ENCODE data around the gene EFNA5. TPM values are rescaled to one million over a fixed set of nuclear protein-coding genes. Genes with fewer than 3 reads are reported as not detected.

EFNA5 gene
- total and polyA plus RNA-seq, 2 donors from 2014 or later: 5.9 to 54.4 TPM

- H3K4me3 ChIP-seq (ENCODE audit: low read length in 3 of 3): no peak overlapping the region
- no peak overlapping the region for H3K27ac ChIP-seq (ENCODE audit: low read depth in 2 of 2, low read length in 2 of 2)
- no peak for FAIRE-seq
Measured at GRCh38 chr5:107365320-107366109, 305.2 kb downstream of the EFNA5 start.

GRCh38 chr5:107364443-107365319 lies 306.1 kb downstream of the EFNA5 start:
- no peak overlapping the region for H3K9ac ChIP-seq (ENCODE audit: low read length in 3 of 3)
- intact Hi-C loops (cut with DNase I): no loop called here
- DNase-seq: no peak
- no peaks in the 10 kb centered on the region for H3K36me3 ChIP-seq (ENCODE audit: control insufficient read depth in 2 of 3, insufficient read depth in 3 of 3, low read length in 3 of 3)
- no peaks in the 10 kb centered on the region for H3K4me1 ChIP-seq (ENCODE audit: control insufficient read depth in 2 of 3, insufficient read depth in 2 of 3, low read depth in 1 of 3, low read length in 3 of 3)
- H3K9me3 ChIP-seq (ENCODE audit: control insufficient read depth in 2 of 3, insufficient read depth in 1 of 3, low read length in 3 of 3): no peaks in the 10 kb centered on the region
- no peak for FAIRE-seq
- no peak for TF ChIP-seq CTCF (IDR thresholded peaks at IDR 0.05; ENCODE audit: borderline replicate concordance, extremely low read depth, insufficient read depth)
- no peak overlapping the region for H3K4me3 ChIP-seq (ENCODE audit: low read length in 3 of 3)
- H3K27ac ChIP-seq (ENCODE audit: low read depth in 2 of 2, low read length in 2 of 2): no peak overlapping the region
- no peaks in the 10 kb centered on the region for H3K27me3 ChIP-seq (ENCODE audit: control insufficient read depth, insufficient read depth, low read length)

More at GRCh38 chr5:107365320-107366109, 305.2 kb downstream of the EFNA5 start:
- Histone ChIP-seq H3K36me3 (ENCODE audit: control insufficient read depth in 2 of 3, insufficient read depth in 3 of 3, low read length in 3 of 3) (no peaks in the 10 kb centered on the region), H3K27me3 (ENCODE audit: control insufficient read depth, insufficient read depth, low read length) (no peaks in the 10 kb centered on the region), H3K9ac (ENCODE audit: low read length in 3 of 3) (no peak overlapping the region), H3K9me3 (ENCODE audit: control insufficient read depth in 2 of 3, insufficient read depth in 1 of 3, low read length in 3 of 3) (no peaks in the 10 kb centered on the region), H3K4me1 (ENCODE audit: control insufficient read depth in 2 of 3, insufficient read depth in 2 of 3, low read depth in 1 of 3, low read length in 3 of 3) (no peaks in the 10 kb centered on the region)
- DNase-seq: no peak
- no peak for TF ChIP-seq CTCF (IDR thresholded peaks at IDR 0.05; ENCODE audit: borderline replicate concordance, extremely low read depth, insufficient read depth)
- intact Hi-C loops (cut with DNase I): no loop called here

DNA sequence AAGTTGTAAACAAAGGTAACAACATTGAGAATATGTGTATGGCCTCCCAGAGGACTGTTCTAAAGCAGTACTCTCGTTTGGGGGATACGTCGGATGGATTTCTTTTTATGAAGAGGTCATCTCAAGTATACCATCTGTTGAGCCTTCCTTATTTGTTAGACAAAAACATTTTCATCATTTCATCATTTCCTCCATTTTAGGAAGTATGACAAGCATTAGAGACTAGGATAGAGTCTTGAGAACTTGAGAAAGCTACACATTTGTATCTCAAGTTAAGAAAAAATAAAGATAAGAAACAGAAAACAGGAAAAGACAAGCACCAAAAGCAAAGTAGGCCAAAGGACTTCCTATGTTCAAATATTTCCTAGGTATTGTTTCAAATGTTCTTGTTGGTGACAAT lies 307.0 kb downstream of the EFNA5 start:
- intact Hi-C loops (cut with DNase I): no loop called here
- no peak for TF ChIP-seq CTCF (IDR thresholded peaks at IDR 0.05; ENCODE audit: borderline replicate concordance, extremely low read depth, insufficient read depth)

More for the DNA sequence above, 307.0 kb downstream of the EFNA5 start:
- Histone ChIP-seq H3K27me3 (ENCODE audit: control insufficient read depth, insufficient read depth, low read length) (no peaks in the 10 kb centered on the region), H3K27ac (ENCODE audit: low read depth in 2 of 2, low read length in 2 of 2) (no peak overlapping the region), H3K9ac (ENCODE audit: low read length in 3 of 3) (no peak overlapping the region), H3K9me3 (ENCODE audit: control insufficient read depth in 2 of 3, insufficient read depth in 1 of 3, low read length in 3 of 3) (no peaks in the 10 kb centered on the region), H3K4me3 (ENCODE audit: low read length in 3 of 3) (no peak overlapping the region), H3K36me3 (ENCODE audit: control insufficient read depth in 2 of 3, insufficient read depth in 3 of 3, low read length in 3 of 3) (no peaks in the 10 kb centered on the region), H3K4me1 (ENCODE audit: control insufficient read depth in 2 of 3, insufficient read depth in 2 of 3, low read depth in 1 of 3, low read length in 3 of 3) (no peaks in the 10 kb centered on the region)
- FAIRE-seq (no peak), DNase-seq (no peak)

Measured in kidney (tissue), 14 donors.